ENCODE results near the gene LCAT. TPM values are rescaled to one million over a fixed set of nuclear protein-coding genes. Genes with fewer than 3 reads are reported as not detected.

The LCAT gene
- total RNA-seq, 1 donor from 2014 or later: 7.3 TPM

DNA sequence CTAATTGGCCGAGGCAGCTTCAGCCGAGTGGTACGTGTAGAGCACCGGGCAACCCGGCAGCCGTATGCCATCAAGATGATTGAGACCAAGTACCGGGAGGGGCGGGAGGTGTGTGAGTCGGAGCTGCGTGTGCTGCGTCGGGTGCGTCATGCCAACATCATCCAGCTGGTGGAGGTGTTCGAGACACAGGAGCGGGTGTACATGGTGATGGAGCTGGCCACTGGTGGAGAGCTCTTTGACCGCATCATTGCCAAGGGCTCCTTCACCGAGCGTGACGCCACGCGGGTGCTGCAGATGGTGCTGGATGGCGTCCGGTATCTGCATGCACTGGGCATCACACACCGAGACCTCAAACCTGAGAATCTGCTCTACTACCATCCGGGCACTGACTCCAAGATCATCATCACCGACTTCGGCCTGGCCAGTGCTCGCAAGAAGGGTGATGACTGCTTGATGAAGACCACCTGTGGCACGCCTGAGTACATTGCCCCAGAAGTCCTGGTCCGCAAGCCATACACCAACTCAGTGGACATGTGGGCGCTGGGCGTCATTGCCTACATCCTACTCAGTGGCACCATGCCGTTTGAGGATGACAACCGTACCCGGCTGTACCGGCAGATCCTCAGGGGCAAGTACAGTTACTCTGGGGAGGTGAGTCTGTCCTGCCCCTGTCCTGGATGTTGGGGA is 34.7 kb downstream of the LCAT start:
- DNase-seq: no peak

DNA sequence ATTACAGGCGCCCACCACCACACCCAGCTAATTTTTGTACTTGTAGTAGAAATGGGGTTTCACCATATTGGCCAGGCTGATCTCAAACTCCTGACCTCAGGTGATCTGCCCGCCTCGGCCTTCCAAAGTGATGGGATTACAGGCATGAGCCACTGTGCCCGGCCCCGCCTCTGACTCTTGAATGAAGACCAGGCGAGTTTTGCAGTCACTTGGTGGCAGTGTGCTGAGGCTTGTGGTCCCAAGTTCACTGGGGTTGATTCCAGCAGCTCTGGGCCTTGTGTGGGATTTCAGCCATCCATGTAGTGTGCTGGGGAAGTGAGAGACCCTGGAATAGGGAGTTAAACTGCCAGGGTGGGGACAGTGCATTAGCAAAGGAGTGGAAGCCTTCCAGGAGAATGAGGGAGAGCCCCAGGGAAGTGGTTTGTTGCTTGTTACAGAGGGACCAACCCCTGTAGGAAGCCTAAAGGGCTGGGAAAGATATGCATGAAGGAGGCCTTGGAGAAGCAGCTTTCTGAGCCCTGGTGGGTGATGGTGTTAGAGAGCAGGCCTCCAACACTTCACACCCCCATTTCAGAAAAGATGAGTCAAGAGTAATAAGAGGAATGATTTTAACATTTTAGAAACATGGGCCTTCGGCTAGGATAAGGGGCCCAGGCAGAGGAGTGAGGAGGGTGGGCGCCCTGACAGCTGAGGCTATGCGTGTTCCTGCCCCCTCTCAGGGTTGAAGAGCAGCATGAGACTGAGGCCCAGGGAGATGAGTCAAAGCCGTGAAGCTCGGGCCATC is 36.3 kb downstream of the LCAT start:
- no peak for DNase-seq

DNA sequence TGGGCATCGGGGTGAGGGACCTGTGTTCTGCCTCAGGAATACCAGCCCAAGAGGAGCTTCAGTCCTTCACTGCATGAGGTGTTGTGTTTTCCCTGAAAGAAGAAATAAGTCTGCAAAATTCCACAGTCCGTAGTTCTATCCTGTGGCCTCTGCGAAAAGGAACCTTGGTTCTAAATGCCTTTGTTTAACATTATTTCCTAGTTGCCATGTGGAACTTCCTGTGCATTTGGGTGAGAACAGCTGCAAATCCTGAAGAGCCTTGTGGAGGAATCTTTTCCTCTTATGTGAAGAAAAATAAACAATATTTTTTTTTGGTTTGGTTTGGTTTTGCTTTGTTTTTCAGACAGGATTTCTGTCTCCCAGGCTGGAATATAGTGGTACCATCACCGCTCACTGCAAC is 41.1 kb downstream of the LCAT start:
- DNase-seq: no peak

DNA sequence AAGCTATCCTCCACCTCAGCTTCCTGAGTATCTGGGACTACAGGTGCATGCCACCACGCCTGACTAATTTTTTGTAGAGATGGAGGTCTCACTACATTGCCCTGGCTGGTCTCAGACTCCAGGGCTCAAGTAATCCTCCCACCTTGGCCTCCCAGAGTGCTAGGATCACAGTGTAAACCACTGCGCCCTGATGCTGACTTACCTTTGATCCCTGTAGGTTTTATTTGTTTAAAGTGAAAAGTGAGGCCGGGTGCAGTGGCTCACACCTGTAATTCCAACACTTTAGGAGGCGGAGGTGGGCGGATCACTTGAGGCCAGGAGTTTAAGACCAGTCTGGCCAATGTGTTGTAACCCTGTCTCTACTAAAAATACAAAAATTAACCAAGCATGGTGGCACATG is 42.2 kb downstream of the LCAT start:
- no peak for DNase-seq

DNA sequence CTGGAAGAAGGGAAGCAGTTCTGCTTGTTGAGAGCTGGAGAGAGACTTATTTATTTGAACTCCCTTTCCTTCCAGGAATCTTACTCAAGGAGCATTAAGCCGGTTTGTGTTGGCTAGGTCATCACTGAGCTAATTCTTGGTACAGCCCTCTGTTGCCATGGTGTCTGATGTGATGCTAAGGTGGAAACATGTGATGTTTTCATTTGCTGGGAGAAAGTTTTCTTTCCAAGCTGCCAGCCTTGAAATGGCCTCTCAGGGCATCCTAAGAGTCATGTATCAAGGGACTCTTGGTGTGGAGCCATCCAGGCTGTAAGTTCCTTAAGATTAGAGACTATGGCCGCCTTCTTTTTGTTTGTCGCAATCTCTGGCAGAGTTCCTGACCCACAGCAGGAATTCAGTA is 46.7 kb downstream of the LCAT start:
- DNase-seq: peak; percentile 66

DNA sequence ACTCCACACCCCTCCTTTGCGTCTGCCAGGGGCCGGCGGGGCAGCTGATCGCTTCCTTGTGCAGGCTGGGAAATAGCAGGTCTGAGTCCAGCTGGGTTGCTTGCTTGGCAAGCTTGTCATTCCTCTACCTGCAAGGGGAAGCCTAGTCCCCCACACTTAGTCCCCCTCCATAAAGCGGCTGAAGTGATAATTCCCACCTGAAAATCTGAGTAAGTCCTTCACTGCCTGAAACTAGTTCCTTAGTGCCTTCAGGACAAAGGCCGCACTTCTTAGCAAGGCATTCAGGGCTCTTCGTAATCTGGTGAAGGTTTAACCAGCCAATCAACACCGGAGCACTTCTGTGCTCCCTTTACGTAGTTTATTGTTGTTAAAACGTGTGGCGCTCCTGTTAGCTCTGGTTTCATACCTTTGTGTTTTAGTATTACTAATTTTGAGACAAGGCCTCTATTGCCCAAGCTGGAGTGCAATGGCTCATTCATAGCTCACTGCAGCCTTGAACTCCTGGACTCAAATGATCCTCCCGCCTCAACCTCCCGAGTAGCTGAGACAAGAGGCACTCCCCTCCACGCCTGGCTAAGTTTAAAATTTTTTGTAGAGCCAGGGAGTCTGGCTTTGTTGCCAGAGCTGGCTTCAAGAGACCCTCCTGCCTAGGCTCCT is 50.0 kb downstream of the LCAT start:
- no peak for DNase-seq

DNA sequence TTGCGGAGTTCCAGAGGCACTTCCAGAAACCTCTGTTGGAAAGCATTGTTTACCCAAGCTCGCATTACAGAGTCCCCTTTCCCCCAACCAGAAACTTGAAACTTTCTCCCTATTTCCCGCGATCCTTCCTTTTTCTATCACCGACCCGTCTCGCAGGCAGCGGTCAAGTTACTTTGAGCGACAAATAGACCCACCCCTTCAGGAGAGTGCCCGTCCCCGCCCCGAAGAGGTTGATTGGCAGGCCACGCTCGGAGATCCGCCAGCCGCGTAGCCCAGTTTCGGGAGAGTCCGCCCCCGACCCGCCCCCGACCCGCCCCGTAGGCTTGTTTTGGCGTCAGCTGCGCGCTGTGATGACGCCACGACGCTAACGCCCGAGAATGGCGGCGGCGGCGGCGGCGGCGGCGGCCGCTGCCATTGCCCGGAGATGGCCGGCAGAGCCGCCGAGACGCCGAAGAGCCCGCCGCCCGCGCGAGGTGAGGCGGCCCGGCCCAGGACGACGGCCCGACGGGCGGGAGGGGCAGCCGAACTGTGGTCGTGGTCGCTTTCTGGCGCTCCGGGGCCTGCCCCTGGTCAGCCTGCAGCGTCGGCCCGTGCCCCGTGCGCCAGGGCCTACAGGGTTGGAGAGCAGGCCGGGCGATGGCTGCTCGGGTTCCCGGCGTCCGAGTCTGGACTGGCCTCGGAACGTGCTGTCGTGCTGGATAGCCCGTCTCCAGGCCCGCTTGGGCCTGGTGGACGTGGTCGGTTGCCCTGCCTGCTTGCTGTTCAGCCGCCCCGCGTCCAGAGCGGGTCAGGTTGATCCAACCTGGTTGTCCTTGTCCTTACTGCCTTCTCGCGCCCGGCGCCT is 50.8 kb downstream of the LCAT start, which contains the start of gene PSKH1:
PSKH1 (plus strand) TSS at position 356 of the 844 bp plus-strand sequence. CDS start 15,496 bp downstream, outside the sequence.
- DNase-seq: peak; percentile 99

DNA sequence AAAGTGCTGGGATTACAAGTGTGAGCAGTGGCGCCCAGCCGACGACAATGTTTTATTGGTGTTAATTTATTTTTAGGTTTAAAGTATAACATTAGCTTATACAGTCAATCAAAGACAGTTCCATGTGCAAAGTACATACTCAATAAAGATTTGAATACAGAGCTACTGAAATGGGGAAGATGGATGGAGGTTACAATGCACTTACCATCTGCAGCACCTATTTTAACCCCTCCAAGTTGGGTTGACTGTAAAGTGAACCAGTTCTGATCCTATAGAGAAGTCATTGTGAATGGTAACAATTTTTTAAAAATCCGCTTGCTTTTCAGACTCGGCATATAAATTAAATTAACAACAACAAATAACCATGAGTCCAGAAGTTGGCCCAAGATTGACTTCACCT is 51.5 kb downstream of the LCAT start:
- no peak for DNase-seq

Other genes with a start within 250 kb of the LCAT start
- gene GFOD2, start 224.8 kb downstream of the LCAT start, total RNA-seq: 12.5 TPM
- gene RANBP10, start 137.6 kb downstream of the LCAT start, total RNA-seq: 10.5 TPM
- 1.1 TPM for gene TSNAXIP1, start 137.2 kb downstream of the LCAT start, total RNA-seq
- 50.7 TPM for gene THAP11, start 101.8 kb downstream of the LCAT start, total RNA-seq
- 124 TPM for gene NUTF2, start 97.2 kb downstream of the LCAT start, total RNA-seq
- 20.8 TPM for gene CENPT, start 96.4 kb downstream of the LCAT start, total RNA-seq
- 67.6 TPM for gene EDC4, start 71.1 kb downstream of the LCAT start, total RNA-seq
- gene NRN1L, start 59.2 kb downstream of the LCAT start, total RNA-seq: not detected
- gene PSKH1, start 50.9 kb downstream of the LCAT start, total RNA-seq: 18.9 TPM
- 0.51 TPM for gene CTRL, start 12.3 kb downstream of the LCAT start, total RNA-seq
- 50.2 TPM for gene PSMB10, start 7.3 kb downstream of the LCAT start, total RNA-seq
- gene SLC12A4, start 24.5 kb upstream of the LCAT start, total RNA-seq: 70.4 TPM
- not detected for gene DPEP3, start 36.4 kb upstream of the LCAT start, total RNA-seq
- 12.1 TPM for gene DPEP2, start 55.4 kb upstream of the LCAT start, total RNA-seq
- not detected for gene DPEP2NB, start 71.8 kb upstream of the LCAT start, total RNA-seq
- gene DDX28, start 79.1 kb upstream of the LCAT start, total RNA-seq: 9.7 TPM
- gene DUS2, start 79.2 kb upstream of the LCAT start, total RNA-seq: 13.7 TPM
- 30.9 TPM for gene NFATC3, start 141.2 kb upstream of the LCAT start, total RNA-seq

All from tongue (tissue), 2 donors.